Endothelial cell of umbilical vein (primary cell): ENCODE measurements around the gene CSNK1G1. TPM values are rescaled to one million over a fixed set of nuclear protein-coding genes. Genes with fewer than 3 reads are reported as not detected.

ENCODE experiments used
- BruUV-seq: library from RNA; stranded (reverse); fragments of 400-500 nt; replicated peaks from 2 replicates; lab custom pipeline; 2021; lab: Mats Ljungman, UMichigan
- CTCF ChIA-PET: fragments of 300-600, 350-600 bp; sonication (Branson Sonifier 250); formaldehyde crosslinking; loops from one replicate; lab custom pipeline; 2021; ENCODE audit warnings: antibody characterized with exemption, inconsistent platforms; lab: Charles Lee
- POLR2A ChIA-PET: fragments of 300-600, 350-600 bp; sonication (Branson Sonifier 250); formaldehyde crosslinking; loops from one replicate; lab custom pipeline; 2021; ENCODE audit warnings: antibody characterized with exemption, inconsistent platforms; lab: Charles Lee
- DNase-seq: peaks from one replicate; pipeline ENCODE4 v3.0.0-alpha.2; 2011; ENCODE audit warnings: low read depth, low spot score
- FAIRE-seq: peaks from 2 replicates; lab custom pipeline; 2011; peaks lifted over from hg19 to GRCh38; lab: Jason Lieb, UNC
- H2AFZ ChIP-seq: 2 replicates; pipeline ENCODE4 v1.6.0; 2012; ENCODE audit warnings: low read depth, low read length, control low read depth, inconsistent platforms
- H3K27ac ChIP-seq: 2 replicates; pipeline ENCODE4 v1.5.1; 2011; ENCODE audit warnings: low read depth, mild to moderate bottlenecking, control low read depth, low read length, moderate library complexity; ENCODE audit not compliant: insufficient read depth
- H3K27me3 ChIP-seq, 2 experiments: 2 replicates each; pipeline versions ENCODE4 v1.6.0 to v1.6.1; 2011; ENCODE audit warnings: low read length in 2 of 2, mixed read lengths in 1 of 2; ENCODE audit not compliant: control insufficient read depth in 2 of 2, insufficient read depth in 2 of 2
- H3K36me3 ChIP-seq, 2 experiments: 2 replicates in 1 of 2; 3 replicates in 1 of 2; pipeline ENCODE4 v1.5.1; 2011; ENCODE audit warnings: low read length in 2 of 2, mild to moderate bottlenecking in 1 of 2, moderate library complexity in 1 of 2; ENCODE audit not compliant: control insufficient read depth in 2 of 2, insufficient read depth in 2 of 2; ENCODE audit errors: extremely low read depth in 1 of 2
- H3K4me1 ChIP-seq: 3 replicates; pipeline ENCODE4 v1.5.1; 2011; ENCODE audit warnings: mild to moderate bottlenecking, low read length; ENCODE audit not compliant: control insufficient read depth, insufficient read depth; ENCODE audit errors: extremely low read depth
- H3K4me2 ChIP-seq: 2 replicates; pipeline ENCODE4 v1.6.1; 2011; ENCODE audit warnings: low read length, control low read depth, mixed read lengths; ENCODE audit not compliant: insufficient read depth
- H3K4me3 ChIP-seq, 3 experiments: fragments of 200-600 bp in 1 of 3; sonication (generic), shearing (Covaris generic) in 1 of 3; replicated peaks in 1 of 3; 2 replicates each; pipeline ENCODE4 v1.5.1; 2011 to 2016; ENCODE audit warnings: control low read depth in 3 of 3, low read length in 3 of 3, mild to moderate bottlenecking in 2 of 3, inconsistent platforms in 1 of 3, low read depth in 1 of 3, moderate library complexity in 1 of 3; ENCODE audit not compliant: insufficient read depth in 1 of 3
- H3K79me2 ChIP-seq: 2 replicates; pipeline ENCODE4 v1.6.0; 2012; ENCODE audit warnings: low read length, inconsistent platforms; ENCODE audit not compliant: control insufficient read depth, insufficient read depth
- H3K9ac ChIP-seq: replicated peaks from 2 replicates; pipeline ENCODE3; 2011; ENCODE audit warnings: low read length, control low read depth; ENCODE audit not compliant: insufficient read depth; ENCODE audit errors: extremely low read depth
- H3K9me1 ChIP-seq: replicated peaks from 3 replicates; pipeline ENCODE4 v1.6.0; 2011; ENCODE audit warnings: mild to moderate bottlenecking, low read length; ENCODE audit not compliant: control insufficient read depth, insufficient read depth; ENCODE audit errors: extremely low read depth
- H3K9me3 ChIP-seq: replicated peaks from 2 replicates; pipeline ENCODE4 v1.5.1; 2012; ENCODE audit warnings: low read length, inconsistent platforms; ENCODE audit not compliant: control insufficient read depth, insufficient read depth
- H4K20me1 ChIP-seq: replicated peaks from 2 replicates; pipeline ENCODE3; 2011; ENCODE audit warnings: mild to moderate bottlenecking, low read length; ENCODE audit not compliant: control insufficient read depth, insufficient read depth; ENCODE audit errors: extremely low read depth
- CTCF ChIP-seq, 2 donors: IDR thresholded peaks; 1 replicate in 1 of 2; 2 replicates in 1 of 2; pipeline ENCODE4 v1.5.1; 2011; ENCODE audit warnings: low read length in 2 of 2, mild to moderate bottlenecking in 2 of 2, moderate library complexity in 2 of 2, control low read depth in 1 of 2, inconsistent platforms in 1 of 2, low read depth in 1 of 2; ENCODE audit not compliant: insufficient read depth in 1 of 2; ENCODE audit errors: extremely low read depth in 1 of 2
- FOS ChIP-seq: IDR thresholded peaks from 2 replicates; pipeline ENCODE4 v1.6.1; 2011; ENCODE audit warnings: mild to moderate bottlenecking, low read length, moderate library complexity, borderline replicate concordance; ENCODE audit not compliant: insufficient read depth
- GATA2 ChIP-seq: IDR thresholded peaks from 2 replicates; pipeline ENCODE4 v1.7.0; 2011; ENCODE audit warnings: low read depth, mild to moderate bottlenecking, moderate library complexity, mixed read lengths, low read length; ENCODE audit not compliant: insufficient read length, insufficient read depth
- JUN ChIP-seq: IDR thresholded peaks from 2 replicates; pipeline ENCODE4 v1.6.1; 2011; ENCODE audit warnings: borderline replicate concordance, low read depth; ENCODE audit not compliant: insufficient read length, insufficient read depth
- MAX ChIP-seq: IDR thresholded peaks from 2 replicates; pipeline ENCODE4 v1.6.1; 2011; ENCODE audit not compliant: insufficient read depth, insufficient read length
- MYC ChIP-seq: IDR thresholded peaks from one replicate; pipeline ENCODE4 v1.6.1; 2011; ENCODE audit warnings: mild to moderate bottlenecking, low read depth, low read length
- POLR2A ChIP-seq: IDR thresholded peaks from 2 replicates; pipeline ENCODE4 v1.6.1; 2012; ENCODE audit warnings: low read depth, mild to moderate bottlenecking, control low read depth, low read length
- POLR2AphosphoS5 ChIP-seq: IDR thresholded peaks from 2 replicates; pipeline ENCODE4 v1.6.1; 2012; ENCODE audit warnings: low read depth, mild to moderate bottlenecking, control low read depth, low read length, moderate library complexity; ENCODE audit not compliant: insufficient read depth
- dilution Hi-C: fragments of 300-500 bp; cut with MboI; formaldehyde crosslinking; loops from one replicate; pipeline ENCODE4 v1.15.0; 2019; ENCODE audit warnings: low sequenced_read_pairs; ENCODE audit not compliant: extremely low pct_ligation_motif_present
- intact Hi-C: fragments of 100-400 bp; cut with micrococcal nuclease; formaldehyde crosslinking; loops from one replicate; pipeline ENCODE4 v1.10.0; 2022
- polyA plus RNA-seq, 4 experiments: library from polyadenylated mRNA; depleted of rRNA in 3 of 4; stranded (reverse) in 3 of 4; unstranded in 1 of 4; fragments of >200 nt; gene quantifications; 2 replicates each; pipeline versions ENCODE4 v1.2.1 to v1.2.3, GENCODE V29; 2011 to 2012; ENCODE audit warnings: missing spikeins in 1 of 4
- total RNA-seq: library from RNA; stranded (reverse); gene quantifications from 2 replicates; pipeline ENCODE4 v1.2.3, GENCODE V29; 2021

The CSNK1G1 gene
- total and polyA plus RNA-seq, 2 donors (not counting 3 experiments of a cell fraction or from before 2014, with no cell fraction given), result 9.0 to 31.7 TPM

DNA sequence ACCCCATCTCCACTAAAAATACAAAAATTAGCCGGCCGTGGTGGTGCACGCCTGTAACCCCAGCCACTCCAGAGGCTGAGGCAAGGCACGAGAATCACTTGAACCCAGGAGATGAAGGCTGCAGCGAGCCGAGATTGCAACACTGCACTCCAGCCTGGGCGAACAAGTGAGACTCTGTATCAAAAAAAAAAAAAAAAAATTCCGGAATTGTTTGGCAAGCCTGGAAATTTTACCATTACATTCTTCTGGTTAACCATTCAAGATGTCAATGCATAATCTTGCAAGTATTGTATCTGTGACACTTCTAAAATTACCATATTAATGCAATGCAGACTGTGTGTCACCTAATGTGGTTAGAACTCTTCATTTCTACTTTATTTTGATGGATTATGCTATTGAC is 67.0 kb downstream of the CSNK1G1 start:
- BruUV-seq, result no TSS peak
- Histone ChIP-seq H3K4me1 (no peaks in the 10 kb centered on the region), H4K20me1 (no peaks in the 10 kb centered on the region), H3K27ac (no peak overlapping the region), H2AFZ (no peak overlapping the region), H3K9ac (no peak overlapping the region), H3K36me3 (no peaks in the 10 kb centered on the region), H3K9me3 (no peaks in the 10 kb centered on the region), H3K4me2 (no peak overlapping the region), H3K9me1 (peaks cover 2% of the 10 kb centered on the region), H3K27me3 (no peaks in the 10 kb centered on the region), H3K79me2 (peaks cover 37% of the 10 kb centered on the region), H3K4me3 (no peak overlapping the region)
- no peak for FAIRE-seq
- ChIA-PET CTCF (no interaction called here), POLR2A (no interaction called here)
- intact Hi-C loops (no loop called here), dilution Hi-C loops (no loop called here)
- no peak for TF ChIP-seq JUN
- TF ChIP-seq POLR2A, result no peak
- TF ChIP-seq CTCF (IDR thresholded peaks at IDR 0.05; ENCODE audit: extremely low read depth in 1 of 2, insufficient read depth in 1 of 2, low read depth in 1 of 2, low read length in 2 of 2), result no peak
- TF ChIP-seq GATA2, result no peak
- no peak for TF ChIP-seq MYC
- no peak for TF ChIP-seq FOS
- no peak for TF ChIP-seq POLR2AphosphoS5
- no peak for TF ChIP-seq MAX
- DNase-seq, result no peak
